GM12891 (cell line): ENCODE data around the gene MBD2.

Source experiments
- PAX5 ChIP-seq: IDR thresholded peaks from 2 replicates; pipeline ENCODE4 v1.6.1; 2011; ENCODE audit warnings: low read length, moderate library complexity, mild to moderate bottlenecking; ENCODE audit not compliant: insufficient read depth, severe bottlenecking
- POLR2A ChIP-seq: IDR thresholded peaks from 2 replicates; pipeline ENCODE4 v1.6.1; 2011; ENCODE audit warnings: low read depth, low read length, control low read depth
- POLR2AphosphoS5 ChIP-seq: IDR thresholded peaks from 2 replicates; pipeline ENCODE4 v1.6.1; 2011; ENCODE audit warnings: low read depth, low read length, control low read depth
- TAF1 ChIP-seq: IDR thresholded peaks from 2 replicates; pipeline ENCODE4 v1.6.1; 2011; ENCODE audit warnings: low read depth, low read length, control low read depth

- no peak for TF ChIP-seq POLR2A
- TF ChIP-seq POLR2AphosphoS5, result no peak
- TF ChIP-seq PAX5, result no peak
- TF ChIP-seq TAF1, result no peak
These were observed 17.0 kb upstream of the MBD2 start for GRCh38 chr18:54241483-54241882.
